Endothelial cell of umbilical vein (primary cell): ENCODE results near the gene ERBB4. TPM values are rescaled to one million over a fixed set of nuclear protein-coding genes. Genes with fewer than 3 reads are reported as not detected.

Experiments used
- BruUV-seq: library from RNA; stranded (reverse); fragments of 400-500 nt; replicated peaks from 2 replicates; lab custom pipeline; 2021; lab: Mats Ljungman, UMichigan
- CTCF ChIA-PET: fragments of 300-600, 350-600 bp; sonication (Branson Sonifier 250); formaldehyde crosslinking; loops from one replicate; lab custom pipeline; 2021; ENCODE audit warnings: antibody characterized with exemption, inconsistent platforms; lab: Charles Lee
- POLR2A ChIA-PET: fragments of 300-600, 350-600 bp; sonication (Branson Sonifier 250); formaldehyde crosslinking; loops from one replicate; lab custom pipeline; 2021; ENCODE audit warnings: antibody characterized with exemption, inconsistent platforms; lab: Charles Lee
- DNase-seq: peaks from one replicate; pipeline ENCODE4 v3.0.0-alpha.2; 2011; ENCODE audit warnings: low read depth, low spot score
- FAIRE-seq: peaks from 2 replicates; lab custom pipeline; 2011; peaks lifted over from hg19 to GRCh38; lab: Jason Lieb, UNC
- H2AFZ ChIP-seq: 2 replicates; pipeline ENCODE4 v1.6.0; 2012; ENCODE audit warnings: low read depth, low read length, control low read depth, inconsistent platforms
- H3K27ac ChIP-seq: 2 replicates; pipeline ENCODE4 v1.5.1; 2011; ENCODE audit warnings: low read depth, mild to moderate bottlenecking, control low read depth, low read length, moderate library complexity; ENCODE audit not compliant: insufficient read depth
- H3K27me3 ChIP-seq, 2 experiments: 2 replicates each; pipeline versions ENCODE4 v1.6.0 to v1.6.1; 2011; ENCODE audit warnings: low read length in 2 of 2, mixed read lengths in 1 of 2; ENCODE audit not compliant: control insufficient read depth in 2 of 2, insufficient read depth in 2 of 2
- H3K36me3 ChIP-seq, 2 experiments: 2 replicates in 1 of 2; 3 replicates in 1 of 2; pipeline ENCODE4 v1.5.1; 2011; ENCODE audit warnings: low read length in 2 of 2, mild to moderate bottlenecking in 1 of 2, moderate library complexity in 1 of 2; ENCODE audit not compliant: control insufficient read depth in 2 of 2, insufficient read depth in 2 of 2; ENCODE audit errors: extremely low read depth in 1 of 2
- H3K4me1 ChIP-seq: 3 replicates; pipeline ENCODE4 v1.5.1; 2011; ENCODE audit warnings: mild to moderate bottlenecking, low read length; ENCODE audit not compliant: control insufficient read depth, insufficient read depth; ENCODE audit errors: extremely low read depth
- H3K4me2 ChIP-seq: 2 replicates; pipeline ENCODE4 v1.6.1; 2011; ENCODE audit warnings: low read length, control low read depth, mixed read lengths; ENCODE audit not compliant: insufficient read depth
- H3K4me3 ChIP-seq, 3 experiments: fragments of 200-600 bp in 1 of 3; sonication (generic), shearing (Covaris generic) in 1 of 3; replicated peaks in 1 of 3; 2 replicates each; pipeline ENCODE4 v1.5.1; 2011 to 2016; ENCODE audit warnings: control low read depth in 3 of 3, low read length in 3 of 3, mild to moderate bottlenecking in 2 of 3, inconsistent platforms in 1 of 3, low read depth in 1 of 3, moderate library complexity in 1 of 3; ENCODE audit not compliant: insufficient read depth in 1 of 3
- H3K79me2 ChIP-seq: 2 replicates; pipeline ENCODE4 v1.6.0; 2012; ENCODE audit warnings: low read length, inconsistent platforms; ENCODE audit not compliant: control insufficient read depth, insufficient read depth
- H3K9ac ChIP-seq: replicated peaks from 2 replicates; pipeline ENCODE3; 2011; ENCODE audit warnings: low read length, control low read depth; ENCODE audit not compliant: insufficient read depth; ENCODE audit errors: extremely low read depth
- H3K9me1 ChIP-seq: replicated peaks from 3 replicates; pipeline ENCODE4 v1.6.0; 2011; ENCODE audit warnings: mild to moderate bottlenecking, low read length; ENCODE audit not compliant: control insufficient read depth, insufficient read depth; ENCODE audit errors: extremely low read depth
- H3K9me3 ChIP-seq: replicated peaks from 2 replicates; pipeline ENCODE4 v1.5.1; 2012; ENCODE audit warnings: low read length, inconsistent platforms; ENCODE audit not compliant: control insufficient read depth, insufficient read depth
- H4K20me1 ChIP-seq: replicated peaks from 2 replicates; pipeline ENCODE3; 2011; ENCODE audit warnings: mild to moderate bottlenecking, low read length; ENCODE audit not compliant: control insufficient read depth, insufficient read depth; ENCODE audit errors: extremely low read depth
- CTCF ChIP-seq, 2 donors: IDR thresholded peaks; 1 replicate in 1 of 2; 2 replicates in 1 of 2; pipeline ENCODE4 v1.5.1; 2011; ENCODE audit warnings: low read length in 2 of 2, mild to moderate bottlenecking in 2 of 2, moderate library complexity in 2 of 2, control low read depth in 1 of 2, inconsistent platforms in 1 of 2, low read depth in 1 of 2; ENCODE audit not compliant: insufficient read depth in 1 of 2; ENCODE audit errors: extremely low read depth in 1 of 2
- EZH2 ChIP-seq: IDR thresholded peaks from 2 replicates; pipeline ENCODE4 v1.6.1; 2012; ENCODE audit warnings: borderline replicate concordance, low read depth, mild to moderate bottlenecking, moderate library complexity, low read length, inconsistent platforms; ENCODE audit not compliant: severe bottlenecking
- FOS ChIP-seq: IDR thresholded peaks from 2 replicates; pipeline ENCODE4 v1.6.1; 2011; ENCODE audit warnings: mild to moderate bottlenecking, low read length, moderate library complexity, borderline replicate concordance; ENCODE audit not compliant: insufficient read depth
- GATA2 ChIP-seq: IDR thresholded peaks from 2 replicates; pipeline ENCODE4 v1.7.0; 2011; ENCODE audit warnings: low read depth, mild to moderate bottlenecking, moderate library complexity, mixed read lengths, low read length; ENCODE audit not compliant: insufficient read length, insufficient read depth
- JUN ChIP-seq: IDR thresholded peaks from 2 replicates; pipeline ENCODE4 v1.6.1; 2011; ENCODE audit warnings: borderline replicate concordance, low read depth; ENCODE audit not compliant: insufficient read length, insufficient read depth
- MAX ChIP-seq: IDR thresholded peaks from 2 replicates; pipeline ENCODE4 v1.6.1; 2011; ENCODE audit not compliant: insufficient read depth, insufficient read length
- POLR2AphosphoS5 ChIP-seq: IDR thresholded peaks from 2 replicates; pipeline ENCODE4 v1.6.1; 2012; ENCODE audit warnings: low read depth, mild to moderate bottlenecking, control low read depth, low read length, moderate library complexity; ENCODE audit not compliant: insufficient read depth
- dilution Hi-C: fragments of 300-500 bp; cut with MboI; formaldehyde crosslinking; loops from one replicate; pipeline ENCODE4 v1.15.0; 2019; ENCODE audit warnings: low sequenced_read_pairs; ENCODE audit not compliant: extremely low pct_ligation_motif_present
- intact Hi-C: fragments of 100-400 bp; cut with micrococcal nuclease; formaldehyde crosslinking; loops from one replicate; pipeline ENCODE4 v1.10.0; 2022
- polyA plus RNA-seq, 4 experiments: library from polyadenylated mRNA; depleted of rRNA in 3 of 4; stranded (reverse) in 3 of 4; unstranded in 1 of 4; fragments of >200 nt; gene quantifications; 2 replicates each; pipeline versions ENCODE4 v1.2.1 to v1.2.3, GENCODE V29; 2011 to 2012; ENCODE audit warnings: missing spikeins in 1 of 4
- total RNA-seq: library from RNA; stranded (reverse); gene quantifications from 2 replicates; pipeline ENCODE4 v1.2.3, GENCODE V29; 2021

Gene ERBB4
- total and polyA plus RNA-seq, 2 donors (not counting 3 experiments of a cell fraction or from before 2014, with no cell fraction given), result 0.01 to 0.27 TPM

GRCh38 chr2:211407076-211407475, 1131.5 kb downstream of the ERBB4 start:
- H3K9me1 ChIP-seq, result no peaks in the 10 kb centered on the region
- no peak for TF ChIP-seq JUN
- no peak for TF ChIP-seq POLR2AphosphoS5
- no peak for TF ChIP-seq MAX
- TF ChIP-seq CTCF (IDR thresholded peaks at IDR 0.05; ENCODE audit: extremely low read depth in 1 of 2, insufficient read depth in 1 of 2, low read depth in 1 of 2, low read length in 2 of 2), result no peak
- TF ChIP-seq FOS, result no peak
- TF ChIP-seq EZH2, result no peak
- no peak for TF ChIP-seq GATA2
- H3K4me1 ChIP-seq, result peaks cover 15% of the 10 kb centered on the region
- H3K27me3 ChIP-seq, result no peaks in the 10 kb centered on the region
- no peak for FAIRE-seq
- no peak overlapping the region for H2AFZ ChIP-seq
- dilution Hi-C loops (no loop called here), intact Hi-C loops (loop anchor here (5.0 kb wide), 1 partner anchor 275 kb away; no protein-coding TSS in a partner anchor)
- no peak overlapping the region for H3K9ac ChIP-seq
- no peak overlapping the region for H3K4me2 ChIP-seq
- H3K36me3 ChIP-seq, result no peaks in the 10 kb centered on the region
- ChIA-PET POLR2A (no interaction called here), CTCF (interaction anchor here (1.3 kb wide), 1 partner anchor 12 kb away, joined by 3 read pairs; no protein-coding TSS in a partner anchor)
- no peak overlapping the region for H3K4me3 ChIP-seq
- DNase-seq, result no peak
- no peaks in the 10 kb centered on the region for H3K79me2 ChIP-seq
- H3K9me3 ChIP-seq, result no peaks in the 10 kb centered on the region
- H3K27ac ChIP-seq, result peak overlapping the region; percentile 84
- no peaks in the 10 kb centered on the region for H4K20me1 ChIP-seq
- BruUV-seq, result no TSS peak
